Measurements from ENCODE around the gene CX3CL1. TPM values are rescaled to one million over a fixed set of nuclear protein-coding genes. Genes with fewer than 3 reads are reported as not detected.

Gene CX3CL1
- polyA plus RNA-seq, 1 donor from 2014 or later, result 4.9 TPM

DNA sequence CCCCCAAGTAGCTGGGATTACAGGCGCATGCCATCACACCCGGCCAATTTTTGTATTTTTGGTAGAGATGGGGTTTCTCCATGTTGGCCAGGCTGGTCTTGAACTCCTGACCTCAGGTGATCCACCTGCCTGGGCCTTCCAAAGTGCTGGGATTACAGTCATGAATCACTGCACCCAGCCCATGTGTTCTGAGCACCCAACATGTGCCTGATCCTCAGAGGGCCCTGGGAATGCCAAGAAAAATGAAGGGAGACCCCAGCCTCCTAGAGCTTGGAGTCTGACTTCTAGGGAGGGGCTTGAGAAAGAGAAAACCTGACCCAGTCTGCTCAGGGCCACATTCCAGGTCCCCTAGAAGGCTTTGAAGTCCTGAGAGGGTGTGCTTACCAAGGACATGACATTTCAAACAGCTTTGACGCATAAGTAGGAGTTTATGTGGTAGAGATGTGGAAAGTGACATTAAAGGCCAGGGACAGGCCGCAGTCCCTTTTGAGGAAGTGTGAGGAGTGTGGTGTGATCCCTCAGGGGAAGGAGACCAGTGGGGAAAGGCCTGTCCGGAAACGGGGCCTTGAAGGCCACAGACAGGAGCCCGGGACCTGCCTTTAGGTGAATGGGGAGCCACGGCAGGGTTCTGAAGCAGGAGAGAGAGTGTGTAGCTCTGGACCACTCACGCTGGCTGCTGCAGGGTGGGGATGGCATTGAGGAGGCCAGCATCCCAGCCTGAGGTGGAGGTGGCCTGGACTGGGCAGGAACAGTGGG lies 14.8 kb upstream of the CX3CL1 start:
- no peak overlapping the region for H2AFZ ChIP-seq (ENCODE audit: low read depth, low read length)
- H3K9me2 ChIP-seq (ENCODE audit: insufficient read depth, low read length), result no peaks in the 10 kb centered on the region
- TF ChIP-seq MXI1 (conservative IDR thresholded peaks at IDR 0.05; ENCODE audit: poor library complexity, severe bottlenecking) (no peak), SMC3 (conservative IDR thresholded peaks at IDR 0.05; ENCODE audit: poor library complexity) (no peak), POLR2AphosphoS5 (IDR thresholded peaks at IDR 0.05) (no peak), EP300 (conservative IDR thresholded peaks at IDR 0.05; ENCODE audit: poor library complexity, severe bottlenecking) (no peak), EZH2 (IDR thresholded peaks at IDR 0.05; ENCODE audit: borderline replicate concordance, insufficient read depth, low read length, poor library complexity, severe bottlenecking) (no peak), TAF1 (IDR thresholded peaks at IDR 0.05; ENCODE audit: low read depth) (no peak), RAD21 (conservative IDR thresholded peaks at IDR 0.05) (no peak)
- TF ChIP-seq, protein P1, sequence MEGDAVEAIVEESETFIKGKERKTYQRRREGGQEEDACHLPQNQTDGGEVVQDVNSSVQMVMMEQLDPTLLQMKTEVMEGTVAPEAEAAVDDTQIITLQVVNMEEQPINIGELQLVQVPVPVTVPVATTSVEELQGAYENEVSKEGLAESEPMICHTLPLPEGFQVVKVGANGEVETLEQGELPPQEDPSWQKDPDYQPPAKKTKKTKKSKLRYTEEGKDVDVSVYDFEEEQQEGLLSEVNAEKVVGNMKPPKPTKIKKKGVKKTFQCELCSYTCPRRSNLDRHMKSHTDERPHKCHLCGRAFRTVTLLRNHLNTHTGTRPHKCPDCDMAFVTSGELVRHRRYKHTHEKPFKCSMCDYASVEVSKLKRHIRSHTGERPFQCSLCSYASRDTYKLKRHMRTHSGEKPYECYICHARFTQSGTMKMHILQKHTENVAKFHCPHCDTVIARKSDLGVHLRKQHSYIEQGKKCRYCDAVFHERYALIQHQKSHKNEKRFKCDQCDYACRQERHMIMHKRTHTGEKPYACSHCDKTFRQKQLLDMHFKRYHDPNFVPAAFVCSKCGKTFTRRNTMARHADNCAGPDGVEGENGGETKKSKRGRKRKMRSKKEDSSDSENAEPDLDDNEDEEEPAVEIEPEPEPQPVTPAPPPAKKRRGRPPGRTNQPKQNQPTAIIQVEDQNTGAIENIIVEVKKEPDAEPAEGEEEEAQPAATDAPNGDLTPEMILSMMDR (IDR thresholded peaks at IDR 0.05; ENCODE audit: poor library complexity, severe bottlenecking), result no peak
- TF ChIP-seq, protein P2, sequence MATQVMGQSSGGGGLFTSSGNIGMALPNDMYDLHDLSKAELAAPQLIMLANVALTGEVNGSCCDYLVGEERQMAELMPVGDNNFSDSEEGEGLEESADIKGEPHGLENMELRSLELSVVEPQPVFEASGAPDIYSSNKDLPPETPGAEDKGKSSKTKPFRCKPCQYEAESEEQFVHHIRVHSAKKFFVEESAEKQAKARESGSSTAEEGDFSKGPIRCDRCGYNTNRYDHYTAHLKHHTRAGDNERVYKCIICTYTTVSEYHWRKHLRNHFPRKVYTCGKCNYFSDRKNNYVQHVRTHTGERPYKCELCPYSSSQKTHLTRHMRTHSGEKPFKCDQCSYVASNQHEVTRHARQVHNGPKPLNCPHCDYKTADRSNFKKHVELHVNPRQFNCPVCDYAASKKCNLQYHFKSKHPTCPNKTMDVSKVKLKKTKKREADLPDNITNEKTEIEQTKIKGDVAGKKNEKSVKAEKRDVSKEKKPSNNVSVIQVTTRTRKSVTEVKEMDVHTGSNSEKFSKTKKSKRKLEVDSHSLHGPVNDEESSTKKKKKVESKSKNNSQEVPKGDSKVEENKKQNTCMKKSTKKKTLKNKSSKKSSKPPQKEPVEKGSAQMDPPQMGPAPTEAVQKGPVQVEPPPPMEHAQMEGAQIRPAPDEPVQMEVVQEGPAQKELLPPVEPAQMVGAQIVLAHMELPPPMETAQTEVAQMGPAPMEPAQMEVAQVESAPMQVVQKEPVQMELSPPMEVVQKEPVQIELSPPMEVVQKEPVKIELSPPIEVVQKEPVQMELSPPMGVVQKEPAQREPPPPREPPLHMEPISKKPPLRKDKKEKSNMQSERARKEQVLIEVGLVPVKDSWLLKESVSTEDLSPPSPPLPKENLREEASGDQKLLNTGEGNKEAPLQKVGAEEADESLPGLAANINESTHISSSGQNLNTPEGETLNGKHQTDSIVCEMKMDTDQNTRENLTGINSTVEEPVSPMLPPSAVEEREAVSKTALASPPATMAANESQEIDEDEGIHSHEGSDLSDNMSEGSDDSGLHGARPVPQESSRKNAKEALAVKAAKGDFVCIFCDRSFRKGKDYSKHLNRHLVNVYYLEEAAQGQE (IDR thresholded peaks at IDR 0.05; ENCODE audit: borderline replicate concordance), result no peak

DNA sequence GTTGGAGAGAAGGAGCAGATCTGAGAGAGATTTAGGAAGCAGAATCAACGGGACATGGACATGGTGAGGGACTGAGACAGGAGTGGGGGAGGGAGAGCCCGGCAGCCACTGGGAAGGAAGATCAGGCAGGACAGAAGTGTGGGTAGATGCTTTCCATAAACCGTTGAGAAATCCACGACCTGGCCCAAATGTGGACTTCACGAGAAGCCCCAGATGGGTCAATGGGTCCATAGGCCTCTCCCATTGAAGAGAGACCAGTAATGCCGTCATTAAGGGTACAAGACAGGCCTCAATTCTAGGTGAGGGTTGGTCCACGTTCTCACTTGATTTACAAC lies 14.2 kb upstream of the CX3CL1 start:
- no peaks in the 10 kb centered on the region for H3K9me3 ChIP-seq (ENCODE audit: low read length)
- H3K4me3 ChIP-seq (ENCODE audit: low read length), result no peak overlapping the region
- no peaks in the 10 kb centered on the region for H3K79me2 ChIP-seq (replicated peaks; ENCODE audit: insufficient read depth, low read length)
- H3K9me2 ChIP-seq (ENCODE audit: insufficient read depth, low read length), result no peaks in the 10 kb centered on the region
- no peak overlapping the region for H3K27ac ChIP-seq (ENCODE audit: low read length)
- TF ChIP-seq RAD21 (conservative IDR thresholded peaks at IDR 0.05) (no peak), POLR2AphosphoS5 (IDR thresholded peaks at IDR 0.05) (no peak)
- TF ChIP-seq, protein P1 (IDR thresholded peaks at IDR 0.05; ENCODE audit: poor library complexity, severe bottlenecking), result no peak
- no peaks in the 10 kb centered on the region for H3F3A ChIP-seq (ENCODE audit: insufficient read depth, low read length, poor library complexity, severe bottlenecking)
- H2AFZ ChIP-seq (ENCODE audit: low read depth, low read length), result no peak overlapping the region
- no peak overlapping the region for H3K9ac ChIP-seq (ENCODE audit: low read length)
- H3K36me3 ChIP-seq (ENCODE audit: insufficient read depth, low read length), result no peaks in the 10 kb centered on the region
- H3K27me3 ChIP-seq (ENCODE audit: insufficient read depth, low read depth, low read length), result no peaks in the 10 kb centered on the region
- no peaks in the 10 kb centered on the region for H4K20me1 ChIP-seq (ENCODE audit: insufficient read depth)
- H3K4me2 ChIP-seq (ENCODE audit: low read length), result no peak overlapping the region

More for the DNA sequence above, 14.8 kb upstream of the CX3CL1 start:
- Histone ChIP-seq H3K4me3 (ENCODE audit: low read length) (no peak overlapping the region), H3K36me3 (ENCODE audit: insufficient read depth, low read length) (no peaks in the 10 kb centered on the region), H3K27ac (ENCODE audit: low read length) (no peak overlapping the region), H3K9me3 (ENCODE audit: low read length) (no peaks in the 10 kb centered on the region), H3K4me2 (ENCODE audit: low read length) (no peak overlapping the region), H3K79me2 (replicated peaks; ENCODE audit: insufficient read depth, low read length) (no peaks in the 10 kb centered on the region), H4K20me1 (ENCODE audit: insufficient read depth) (no peaks in the 10 kb centered on the region), H3K27me3 (ENCODE audit: insufficient read depth, low read depth, low read length) (no peaks in the 10 kb centered on the region), H3K9ac (ENCODE audit: low read length) (no peak overlapping the region), H3F3A (ENCODE audit: insufficient read depth, low read length, poor library complexity, severe bottlenecking) (no peaks in the 10 kb centered on the region)

All from neural cell (in vitro differentiated cells).